Measurements from ENCODE around the gene FOXR2.

DNA sequence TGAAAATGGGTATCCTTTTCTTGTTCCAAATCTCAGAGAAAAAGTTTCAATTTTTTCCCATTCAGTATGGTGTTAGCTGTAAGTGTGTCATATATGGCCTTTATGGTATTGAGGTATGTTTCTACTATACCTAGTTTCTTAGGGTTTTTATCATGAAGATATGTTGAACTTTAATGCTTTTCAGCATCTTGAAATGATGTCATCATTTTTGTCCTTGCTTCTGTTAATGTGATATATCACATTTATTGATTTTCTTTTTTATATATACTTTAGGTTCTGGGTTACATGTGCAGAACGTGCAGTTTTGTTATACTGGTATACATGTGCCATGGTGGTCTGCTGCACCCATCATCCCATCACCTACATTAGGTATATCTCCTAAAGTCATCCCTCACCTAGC lies 44.9 kb downstream of the FOXR2 start:
- TF ChIP-seq, protein P1, sequence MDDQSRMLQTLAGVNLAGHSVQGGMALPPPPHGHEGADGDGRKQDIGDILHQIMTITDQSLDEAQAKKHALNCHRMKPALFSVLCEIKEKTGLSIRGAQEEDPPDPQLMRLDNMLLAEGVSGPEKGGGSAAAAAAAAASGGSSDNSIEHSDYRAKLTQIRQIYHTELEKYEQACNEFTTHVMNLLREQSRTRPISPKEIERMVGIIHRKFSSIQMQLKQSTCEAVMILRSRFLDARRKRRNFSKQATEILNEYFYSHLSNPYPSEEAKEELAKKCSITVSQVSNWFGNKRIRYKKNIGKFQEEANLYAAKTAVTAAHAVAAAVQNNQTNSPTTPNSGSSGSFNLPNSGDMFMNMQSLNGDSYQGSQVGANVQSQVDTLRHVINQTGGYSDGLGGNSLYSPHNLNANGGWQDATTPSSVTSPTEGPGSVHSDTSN (IDR thresholded peaks at IDR 0.05), result no peak
- no peak for TF ChIP-seq SMC3 (IDR thresholded peaks at IDR 0.05; ENCODE audit: low read depth, low read length)
- TF ChIP-seq GATA2 (CRISPR knock-in tag; IDR thresholded peaks at IDR 0.05), result no peak
- TF ChIP-seq, protein P2, sequence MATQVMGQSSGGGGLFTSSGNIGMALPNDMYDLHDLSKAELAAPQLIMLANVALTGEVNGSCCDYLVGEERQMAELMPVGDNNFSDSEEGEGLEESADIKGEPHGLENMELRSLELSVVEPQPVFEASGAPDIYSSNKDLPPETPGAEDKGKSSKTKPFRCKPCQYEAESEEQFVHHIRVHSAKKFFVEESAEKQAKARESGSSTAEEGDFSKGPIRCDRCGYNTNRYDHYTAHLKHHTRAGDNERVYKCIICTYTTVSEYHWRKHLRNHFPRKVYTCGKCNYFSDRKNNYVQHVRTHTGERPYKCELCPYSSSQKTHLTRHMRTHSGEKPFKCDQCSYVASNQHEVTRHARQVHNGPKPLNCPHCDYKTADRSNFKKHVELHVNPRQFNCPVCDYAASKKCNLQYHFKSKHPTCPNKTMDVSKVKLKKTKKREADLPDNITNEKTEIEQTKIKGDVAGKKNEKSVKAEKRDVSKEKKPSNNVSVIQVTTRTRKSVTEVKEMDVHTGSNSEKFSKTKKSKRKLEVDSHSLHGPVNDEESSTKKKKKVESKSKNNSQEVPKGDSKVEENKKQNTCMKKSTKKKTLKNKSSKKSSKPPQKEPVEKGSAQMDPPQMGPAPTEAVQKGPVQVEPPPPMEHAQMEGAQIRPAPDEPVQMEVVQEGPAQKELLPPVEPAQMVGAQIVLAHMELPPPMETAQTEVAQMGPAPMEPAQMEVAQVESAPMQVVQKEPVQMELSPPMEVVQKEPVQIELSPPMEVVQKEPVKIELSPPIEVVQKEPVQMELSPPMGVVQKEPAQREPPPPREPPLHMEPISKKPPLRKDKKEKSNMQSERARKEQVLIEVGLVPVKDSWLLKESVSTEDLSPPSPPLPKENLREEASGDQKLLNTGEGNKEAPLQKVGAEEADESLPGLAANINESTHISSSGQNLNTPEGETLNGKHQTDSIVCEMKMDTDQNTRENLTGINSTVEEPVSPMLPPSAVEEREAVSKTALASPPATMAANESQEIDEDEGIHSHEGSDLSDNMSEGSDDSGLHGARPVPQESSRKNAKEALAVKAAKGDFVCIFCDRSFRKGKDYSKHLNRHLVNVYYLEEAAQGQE (IDR thresholded peaks at IDR 0.05; ENCODE audit: low read depth, low read length), result no peak
